ENCODE data around the gene HOATZ. TPM values are rescaled to one million over a fixed set of nuclear protein-coding genes. Genes with fewer than 3 reads are reported as not detected.
A peak's percentile ranks its signal among the peaks of the same experiment; 100 is the strongest.

Gene HOATZ
- total RNA-seq, 1 experiment from 2014 or later, result not detected

- no peaks in the 10 kb centered on the region for H3K9me3 ChIP-seq (ENCODE audit: control insufficient read depth in 1 of 2, insufficient read depth in 1 of 2, low read depth in 1 of 2, low read length in 2 of 2)
- no peak overlapping the region for H3K27ac ChIP-seq (ENCODE audit: low read depth, low read length)
- peak; percentile 81 for ATAC-seq
- no peak overlapping the region for H3K9ac ChIP-seq (ENCODE audit: low read length)
- no peaks in the 10 kb centered on the region for H4K20me1 ChIP-seq (ENCODE audit: insufficient read depth)
- H3K4me3 ChIP-seq (replicated peaks in 1 of 2; ENCODE audit: low read depth in 1 of 2, low read length in 2 of 2), result no peak overlapping the region
- H3K27me3 ChIP-seq (ENCODE audit: insufficient read depth, low read length), result no peaks in the 10 kb centered on the region
- H3K36me3 ChIP-seq (ENCODE audit: control insufficient read depth in 1 of 2, insufficient read depth in 2 of 2, low read length in 2 of 2), result no peaks in the 10 kb centered on the region
- no peak overlapping the region for H3K4me2 ChIP-seq (ENCODE audit: low read length)
- peak overlapping the region; percentile 55 for H2AFZ ChIP-seq (ENCODE audit: low read depth, low read length, poor library complexity, severe bottlenecking)
- H3K4me1 ChIP-seq (ENCODE audit: control insufficient read depth in 1 of 2, insufficient read depth in 2 of 2, low read length in 2 of 2), result no peaks in the 10 kb centered on the region
- no peaks in the 10 kb centered on the region for H3K9me2 ChIP-seq (ENCODE audit: insufficient read depth)
- no peak for TF ChIP-seq EZH2 (IDR thresholded peaks at IDR 0.05)
- no peak for TF ChIP-seq SRF (IDR thresholded peaks at IDR 0.05; ENCODE audit: low read depth)
- TF ChIP-seq EZH2phosphoT487 (IDR thresholded peaks at IDR 0.05; ENCODE audit: borderline replicate concordance), result no peak
- TF ChIP-seq RAD21 (IDR thresholded peaks at IDR 0.05; ENCODE audit: low read depth), result peak; percentile 87
- no peak for TF ChIP-seq EGR1 (IDR thresholded peaks at IDR 0.05; ENCODE audit: low read depth)
- peak; percentile 58 to 82 (median 72); a peak in 5 of 6 replicates for TF ChIP-seq CTCF (IDR thresholded peaks at IDR 0.05 in 2 of 3, conservative IDR thresholded peaks at IDR 0.05 in 1 of 3; ENCODE audit: borderline replicate concordance in 1 of 3, insufficient read depth in 1 of 3, low read depth in 2 of 3, low read length in 2 of 3)
- TF ChIP-seq ZBTB33 (IDR thresholded peaks at IDR 0.05; ENCODE audit: extremely low read depth, insufficient replicate concordance, low read length), result no peak
- intact Hi-C loops (cut with micrococcal nuclease), result loop anchor here (1.0 to 10.0 kb wide), 4 partner anchors 132 to 408 kb away; no protein-coding TSS in a partner anchor
- ChIA-PET POLR2A (no interaction called here), RAD21 (ENCODE audit: low non-redundant PET in 1 of 2, low total read pairs in 2 of 2, uncharacterized antibody in 2 of 2, unreplicated experiment in 2 of 2) (interaction anchor here in 1 of 2 experiments (0.9 to 1.1 kb wide), 2 partner anchors 191 to 255 kb away, joined by 3 to 4 read pairs; no protein-coding TSS in a partner anchor), CTCF (interaction anchor here (0.6 to 4.0 kb wide), 11 partner anchors 11 to 694 kb away, joined by 3 to 31 read pairs (median 4); partner anchors contain the start of gene PPP2R1B)
- H3K79me2 ChIP-seq (ENCODE audit: insufficient read depth, low read length), result no peaks in the 10 kb centered on the region
- BruUV-seq (replicated peaks), result no TSS peak
- DNase-seq (ENCODE audit: low read depth, low spot score), result peak; percentile 55
Measured at GRCh38 chr11:111586388-111586831, 71.8 kb downstream of the HOATZ start.

MicroRNAs within 50 kb of the gene (microRNA counts, 767-probe panel; counts per million panel counts)
- microRNA hsa-miR-34b-3p, result not detected
- microRNA hsa-miR-34c-3p, result not detected
- microRNA hsa-miR-34c-5p, result not detected

Small RNA genes lying within 50 kb of the gene (microRNA-seq; reads per million reads assigned to microRNA genes)
- gene MIR34B (ENCODE audit: borderline number of aligned reads), result not detected
- gene MIR34C (ENCODE audit: borderline number of aligned reads), result 7.3 reads per million, percentile 20 among the genes with 10 or more reads in this experiment

Other genes starting within 250 kb of the HOATZ start
- gene POU2AF3, start 216.2 kb upstream of the HOATZ start, total RNA-seq (2021; ENCODE audit: unreplicated experiment), result not detected
- gene POU2AF1, start 135.5 kb upstream of the HOATZ start, total RNA-seq (2021; ENCODE audit: unreplicated experiment), result 0.17 TPM
- not detected for gene BTG4, start 2.4 kb upstream of the HOATZ start, total RNA-seq (2021; ENCODE audit: unreplicated experiment)
- not detected for gene LAYN, start 25.9 kb downstream of the HOATZ start, total RNA-seq (2021; ENCODE audit: unreplicated experiment)
- 13.0 TPM for gene SIK2, start 87.7 kb downstream of the HOATZ start, total RNA-seq (2021; ENCODE audit: unreplicated experiment)